Measurements from ENCODE around the gene HEXIM1.

Gene HEXIM1

GRCh38 chr17:45130681-45131615 lies 17.3 kb upstream of the HEXIM1 start:
- no peak for DNase-seq

- peak; percentile 90 for DNase-seq
These were observed 16.5 kb upstream of the HEXIM1 start for GRCh38 chr17:45131616-45132319.

- no peak for DNase-seq
These were observed 16.0 kb upstream of the HEXIM1 start, which contains the start of gene PLCD3 for GRCh38 chr17:45132320-45132571. PLCD3 (minus strand) TSS chr17:45132515; CDS start chr17:45132410, 105 bp downstream.

- DNase-seq, result peak; percentile 87
These were observed 15.5 kb upstream of the HEXIM1 start for GRCh38 chr17:45132572-45133463.

- DNase-seq, result peak; percentile 100
These were observed 12.9 kb upstream of the HEXIM1 start, which contains the start of gene ACBD4 for GRCh38 chr17:45135192-45135977. ACBD4 (plus strand) TSS chr17:45135687; CDS start chr17:45136145, 458 bp downstream.

- DNase-seq, result peak; percentile 62
These were observed 12.1 kb upstream of the HEXIM1 start for GRCh38 chr17:45135978-45136791.

GRCh38 chr17:45136846-45137560 lies 11.3 kb upstream of the HEXIM1 start:
- DNase-seq, result no peak

GRCh38 chr17:45137561-45138305 lies 10.5 kb upstream of the HEXIM1 start:
- no peak for DNase-seq

- DNase-seq, result no peak
These were observed 9.3 kb upstream of the HEXIM1 start for GRCh38 chr17:45138911-45139532.

GRCh38 chr17:45139533-45139920 lies 8.7 kb upstream of the HEXIM1 start:
- DNase-seq, result no peak

GRCh38 chr17:45143094-45143670 lies 5.1 kb upstream of the HEXIM1 start:
- no peak for DNase-seq

GRCh38 chr17:45143767-45144198 lies 4.5 kb upstream of the HEXIM1 start:
- DNase-seq, result peak; percentile 71

GRCh38 chr17:45144199-45145034 lies 3.9 kb upstream of the HEXIM1 start:
- DNase-seq, result peak; percentile 63

- no peak for DNase-seq
These were observed 3.3 kb upstream of the HEXIM1 start for GRCh38 chr17:45145035-45145389.

GRCh38 chr17:45146166-45146565 lies 2.1 kb upstream of the HEXIM1 start:
- no peak for DNase-seq

GRCh38 chr17:45146592-45146889 lies 1.7 kb upstream of the HEXIM1 start:
- no peak for DNase-seq

- no peak for DNase-seq
These were observed 1.2 kb upstream of the HEXIM1 start for GRCh38 chr17:45146890-45147580.

Data from activated CD8-positive, alpha-beta memory T cell treated with anti-CD3 and anti-CD28 coated beads, Interleukin-2, amount 50 U/mL, for 48 hours (primary cell).